Neural progenitor cell (in vitro differentiated cells): ENCODE data around the gene ARF3.

Source experiments
- CTCF ChIP-seq: fragments of 200-600 bp; sonication (generic); IDR thresholded peaks from 2 replicates; pipeline ENCODE4 v1.5.1; 2017; ENCODE audit warnings: antibody characterized with exemption, mild to moderate bottlenecking
- EZH2 ChIP-seq: fragments of 200-600 bp; sonication (generic); IDR thresholded peaks from 2 replicates; pipeline ENCODE4 v1.6.1; 2017; ENCODE audit warnings: antibody characterized with exemption, mild to moderate bottlenecking, moderate library complexity

- TF ChIP-seq CTCF = no peak
- no peak for TF ChIP-seq EZH2
These were observed 39.3 kb downstream of the ARF3 start for GRCh38 chr12:48917857-48918537.
